ENCODE data around the gene TMEM132D. TPM values are rescaled to one million over a fixed set of nuclear protein-coding genes. Genes with fewer than 3 reads are reported as not detected.

Gene TMEM132D
- total RNA-seq, 4 donors from 2014 or later = 0.35 TPM; not detected in 3

GRCh38 chr12:129296671-129297070 lies 607.2 kb downstream of the TMEM132D start:
- H3K27me3 ChIP-seq = no peaks in the 10 kb centered on the region
- no peak overlapping the region for H3K4me3 ChIP-seq
- TF ChIP-seq POLR2A (IDR thresholded peaks at IDR 0.05) (no peak), CTCF (IDR thresholded peaks at IDR 0.05) (no peak)
- no peaks in the 10 kb centered on the region for H3K4me1 ChIP-seq
- H3K27ac ChIP-seq = no peak overlapping the region
- intact Hi-C loops (cut with DNase I; ENCODE audit: low total_unique reads) = no loop called here
- no peak for DNase-seq
- no peaks in the 10 kb centered on the region for H3K9me3 ChIP-seq
- H3K36me3 ChIP-seq = no peaks in the 10 kb centered on the region

DNA sequence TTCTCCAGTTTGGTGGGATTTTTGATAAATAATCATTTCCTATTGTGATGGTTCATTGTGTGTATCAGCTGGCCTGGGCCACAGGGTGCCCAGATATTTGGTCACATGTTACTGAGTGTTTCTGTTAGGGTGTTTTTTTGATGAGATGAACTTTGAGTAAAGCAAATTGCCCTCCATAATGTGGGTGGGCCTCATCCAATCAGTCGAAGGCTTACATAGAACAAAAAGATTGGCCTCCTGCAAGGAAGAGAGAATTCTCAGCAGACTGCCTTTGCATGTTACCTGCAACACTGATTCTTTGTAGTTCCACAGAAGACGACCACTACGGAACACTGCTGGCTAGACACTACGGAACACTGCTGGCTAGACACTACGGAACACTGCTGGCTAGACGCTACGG lies 609.0 kb downstream of the TMEM132D start:
- DNase-seq = no peak
- no peaks in the 10 kb centered on the region for H3K9me3 ChIP-seq
- no peak overlapping the region for H3K27ac ChIP-seq
- no peaks in the 10 kb centered on the region for H3K4me1 ChIP-seq
- intact Hi-C loops (cut with DNase I; ENCODE audit: low total_unique reads) = no loop called here
- H3K4me3 ChIP-seq = no peak overlapping the region
- no peaks in the 10 kb centered on the region for H3K27me3 ChIP-seq
- TF ChIP-seq POLR2A (IDR thresholded peaks at IDR 0.05) (no peak), CTCF (IDR thresholded peaks at IDR 0.05) (no peak)
- no peaks in the 10 kb centered on the region for H3K36me3 ChIP-seq

- H3K36me3 ChIP-seq = no peaks in the 10 kb centered on the region
- no peak overlapping the region for H3K27ac ChIP-seq
- H3K9me3 ChIP-seq = no peaks in the 10 kb centered on the region
- TF ChIP-seq CTCF (IDR thresholded peaks at IDR 0.05) = no peak
- no peak for TF ChIP-seq POLR2A (IDR thresholded peaks at IDR 0.05)
- no peak overlapping the region for H3K4me3 ChIP-seq
- intact Hi-C loops (cut with DNase I; ENCODE audit: low total_unique reads) = no loop called here
- H3K27me3 ChIP-seq = no peaks in the 10 kb centered on the region
- DNase-seq = no peak
- H3K4me1 ChIP-seq = no peaks in the 10 kb centered on the region
Observed at GRCh38 chr12:129279771-129280170, 624.1 kb downstream of the TMEM132D start.

- H3K9me3 ChIP-seq = no peaks in the 10 kb centered on the region
- H3K4me1 ChIP-seq = no peaks in the 10 kb centered on the region
- H3K36me3 ChIP-seq = no peaks in the 10 kb centered on the region
- no peaks in the 10 kb centered on the region for H3K27me3 ChIP-seq
- no peak overlapping the region for H3K4me3 ChIP-seq
- TF ChIP-seq CTCF (IDR thresholded peaks at IDR 0.05) = no peak
- no peak for TF ChIP-seq POLR2A (IDR thresholded peaks at IDR 0.05)
- H3K27ac ChIP-seq = no peak overlapping the region
- DNase-seq = no peak
- intact Hi-C loops (cut with DNase I; ENCODE audit: low total_unique reads) = no loop called here
Observed at GRCh38 chr12:129276361-129277060, 627.3 kb downstream of the TMEM132D start.

GRCh38 chr12:129269756-129270495 lies 633.9 kb downstream of the TMEM132D start:
- intact Hi-C loops (cut with DNase I; ENCODE audit: low total_unique reads) = no loop called here
- TF ChIP-seq POLR2A (IDR thresholded peaks at IDR 0.05) = no peak
- TF ChIP-seq CTCF (IDR thresholded peaks at IDR 0.05) = no peak
- H3K4me3 ChIP-seq = no peak overlapping the region
- H3K4me1 ChIP-seq = no peaks in the 10 kb centered on the region
- no peaks in the 10 kb centered on the region for H3K9me3 ChIP-seq
- H3K36me3 ChIP-seq = no peaks in the 10 kb centered on the region
- DNase-seq = no peak
- no peak overlapping the region for H3K27ac ChIP-seq
- H3K27me3 ChIP-seq = no peaks in the 10 kb centered on the region
